Esophagus squamous epithelium (tissue), 5 donors: ENCODE measurements around the gene CLDN6. TPM values are rescaled to one million over a fixed set of nuclear protein-coding genes. Genes with fewer than 3 reads are reported as not detected.

ENCODE experiments used
- DNase-seq: peaks from one replicate; lab custom pipeline; 2025; lab: John Stamatoyannopoulos, UW
- H3K27ac ChIP-seq, 4 donors: fragments of 200-600 bp; sonication (generic); one replicate each; pipeline ENCODE4 v1.5.1; 2016 to 2019; ENCODE audit warnings: mild to moderate bottlenecking in 1 of 4
- H3K27me3 ChIP-seq, 4 donors: fragments of 200-600 bp; sonication (generic); 1 replicate in 3 of 4; 2 replicates in 1 of 4; pipeline versions ENCODE4 v1.5.1 to v1.6.0; 2017 to 2021; ENCODE audit warnings: antibody characterized with exemption in 1 of 4
- H3K36me3 ChIP-seq, 3 donors: fragments of 200-600 bp; sonication (generic); one replicate each; pipeline ENCODE4 v1.5.1; 2016 to 2019
- H3K4me1 ChIP-seq, 3 donors: fragments of 200-600 bp; sonication (generic); one replicate each; pipeline ENCODE4 v1.5.1; 2017 to 2019
- H3K4me3 ChIP-seq, 4 donors: fragments of 200-600 bp; sonication (generic); 1 replicate in 3 of 4; 2 replicates in 1 of 4; pipeline ENCODE4 v1.5.1; 2016 to 2019; ENCODE audit warnings: mild to moderate bottlenecking in 2 of 4, moderate library complexity in 1 of 4
- H3K9me3 ChIP-seq, 3 donors: fragments of 200-600 bp; sonication (generic); one replicate each; pipeline ENCODE4 v1.5.1; 2016 to 2019
- POLR2A ChIP-seq, 4 donors: fragments of 450-650 bp; IDR thresholded peaks; one replicate each; pipeline ENCODE4 v1.6.1; 2017; ENCODE audit warnings: antibody characterized with exemption in 4 of 4, mild to moderate bottlenecking in 4 of 4, moderate library complexity in 3 of 4
- WGBS, 2 donors: methylation state at CpG; one replicate each; pipeline ENCODE4 v1.1.5; 2018; 5-methylcytosine and 5-hydroxymethylcytosine counted together
- intact Hi-C: fragments of 100-400 bp; cut with DNase I; formaldehyde crosslinking; loops from one replicate; pipeline ENCODE4 v1.15.0; 2022
- total RNA-seq, 4 donors: library from RNA; depleted of rRNA; stranded (reverse); fragments of >200 nt; gene quantifications; one replicate each; pipeline ENCODE4 v1.1.0, GENCODE V29; 2016
- TF ChIP-seq, protein P1 (sequence below), 6 experiments: fragments of 450-650 bp in 4 of 6; fragments of 200-600 bp in 2 of 6; sonication (generic) in 2 of 6; IDR thresholded peaks; one replicate each; pipeline ENCODE4 v1.5.1; 2016 to 2019; ENCODE audit warnings: antibody characterized with exemption in 6 of 6, mild to moderate bottlenecking in 4 of 6, moderate library complexity in 4 of 6
- donor health status: DM: yes; HTN: yes; CAD: no.

The CLDN6 gene, protein sequence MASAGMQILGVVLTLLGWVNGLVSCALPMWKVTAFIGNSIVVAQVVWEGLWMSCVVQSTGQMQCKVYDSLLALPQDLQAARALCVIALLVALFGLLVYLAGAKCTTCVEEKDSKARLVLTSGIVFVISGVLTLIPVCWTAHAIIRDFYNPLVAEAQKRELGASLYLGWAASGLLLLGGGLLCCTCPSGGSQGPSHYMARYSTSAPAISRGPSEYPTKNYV
- total RNA-seq, result not detected

- TF ChIP-seq, protein P1, sequence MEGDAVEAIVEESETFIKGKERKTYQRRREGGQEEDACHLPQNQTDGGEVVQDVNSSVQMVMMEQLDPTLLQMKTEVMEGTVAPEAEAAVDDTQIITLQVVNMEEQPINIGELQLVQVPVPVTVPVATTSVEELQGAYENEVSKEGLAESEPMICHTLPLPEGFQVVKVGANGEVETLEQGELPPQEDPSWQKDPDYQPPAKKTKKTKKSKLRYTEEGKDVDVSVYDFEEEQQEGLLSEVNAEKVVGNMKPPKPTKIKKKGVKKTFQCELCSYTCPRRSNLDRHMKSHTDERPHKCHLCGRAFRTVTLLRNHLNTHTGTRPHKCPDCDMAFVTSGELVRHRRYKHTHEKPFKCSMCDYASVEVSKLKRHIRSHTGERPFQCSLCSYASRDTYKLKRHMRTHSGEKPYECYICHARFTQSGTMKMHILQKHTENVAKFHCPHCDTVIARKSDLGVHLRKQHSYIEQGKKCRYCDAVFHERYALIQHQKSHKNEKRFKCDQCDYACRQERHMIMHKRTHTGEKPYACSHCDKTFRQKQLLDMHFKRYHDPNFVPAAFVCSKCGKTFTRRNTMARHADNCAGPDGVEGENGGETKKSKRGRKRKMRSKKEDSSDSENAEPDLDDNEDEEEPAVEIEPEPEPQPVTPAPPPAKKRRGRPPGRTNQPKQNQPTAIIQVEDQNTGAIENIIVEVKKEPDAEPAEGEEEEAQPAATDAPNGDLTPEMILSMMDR (IDR thresholded peaks at IDR 0.05), result peak in 2 of 6 experiments; percentile 3 to 12
- no peak for TF ChIP-seq POLR2A (IDR thresholded peaks at IDR 0.05)
- Histone ChIP-seq H3K27me3 (peaks cover 0 to 61% (median 10%) of the 10 kb centered on the region in 4 donors), H3K9me3 (no peaks in the 10 kb centered on the region), H3K4me1 (peaks cover 29 to 55% (median 29%) of the 10 kb centered on the region in 3 donors), H3K4me3 (no peak within 1 kb of the TSS), H3K27ac (no peak within 1 kb of the TSS), H3K36me3 (no peaks in the 10 kb centered on the region)
- 10% methylated on average over 25 of the region's 52 CpGs; no CpG with 5 or more reads in 1 of the 2 donors for WGBS, 2 donors
- intact Hi-C loops, result no loop called here
- DNase-seq, result no peak
These were observed at the start of gene CLDN6 for GRCh38 chr16:3017794-3018506. Gene CLDN6, minus strand, starts transcription at chr16:3018183. Its CDS starts 2,162 bp downstream, at chr16:3016021.

DNA sequence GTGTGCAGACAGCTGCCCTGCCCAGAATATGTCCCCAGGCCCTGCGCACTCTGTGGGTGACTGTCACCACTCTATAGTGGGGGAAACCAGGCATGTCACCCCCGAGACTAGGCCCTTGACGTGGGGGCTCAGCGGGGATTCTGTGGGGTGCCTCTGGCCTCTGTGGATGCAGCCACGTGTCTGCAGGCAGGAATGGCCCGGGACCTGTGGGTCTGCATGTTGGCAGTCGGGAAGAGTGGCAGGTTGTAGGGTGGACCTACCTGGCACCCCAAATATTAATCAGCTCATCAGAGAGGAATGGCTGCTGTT, 48.4 kb upstream of the CLDN6 start:
- H3K36me3 ChIP-seq, result no peaks in the 10 kb centered on the region
- intact Hi-C loops, result no loop called here
- 79 to 82% methylated on average over 6 of the region's 7 CpGs for WGBS, 2 donors
- H3K27ac ChIP-seq, result peak overlapping the region in 3 of 4 donors; percentile 43 to 75 (median 47)
- H3K27me3 ChIP-seq, result no peaks in the 10 kb centered on the region
- H3K4me1 ChIP-seq, result peaks cover 10 to 31% (median 24%) of the 10 kb centered on the region in 3 donors
- TF ChIP-seq, protein P1 (IDR thresholded peaks at IDR 0.05), result no peak
- TF ChIP-seq POLR2A (IDR thresholded peaks at IDR 0.05), result no peak
- DNase-seq, result no peak
- no peaks in the 10 kb centered on the region for H3K9me3 ChIP-seq
- H3K4me3 ChIP-seq, result peak overlapping the region; percentile 7 to 58 (median 36)

DNA sequence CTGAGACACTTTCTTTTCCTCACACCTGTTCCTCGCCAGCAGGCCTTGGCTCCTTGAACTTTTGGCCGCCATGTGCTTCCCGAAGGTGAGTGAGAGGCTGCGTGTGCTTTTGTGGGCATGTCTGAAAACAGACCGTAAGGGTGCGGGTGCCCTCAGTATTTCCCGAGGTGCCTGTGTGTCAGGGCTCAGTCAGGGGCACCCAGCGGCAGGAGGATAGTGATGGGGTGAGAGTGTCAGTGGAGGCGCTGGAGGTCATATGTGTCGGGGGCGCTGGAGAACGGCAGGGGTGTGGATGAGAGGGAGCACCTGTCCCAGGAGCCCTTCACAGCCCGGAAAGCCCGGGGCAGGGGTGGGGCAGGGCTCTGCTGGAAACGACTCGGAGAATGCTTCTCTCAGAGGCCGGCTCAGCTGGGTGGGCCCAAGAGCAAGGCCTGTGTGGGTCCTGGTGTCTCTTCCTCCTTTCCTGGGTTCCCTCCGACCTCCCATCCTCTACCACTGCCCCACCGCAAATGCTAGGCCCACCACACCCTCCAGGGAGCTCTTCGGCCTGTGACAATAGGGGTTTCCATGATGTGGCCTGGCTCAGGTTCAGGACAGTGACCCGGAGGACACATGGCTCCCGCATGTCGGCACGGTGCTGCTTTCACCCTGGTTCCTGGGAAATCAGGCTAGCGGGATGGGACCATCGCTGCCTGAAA, 47.9 kb upstream of the CLDN6 start:
- Histone ChIP-seq H3K4me3 (peak overlapping the region; percentile 7 to 58 (median 36)), H3K27me3 (no peaks in the 10 kb centered on the region), H3K9me3 (no peaks in the 10 kb centered on the region), H3K27ac (peak overlapping the region; percentile 43 to 75 (median 49)), H3K4me1 (peaks cover 10 to 30% (median 24%) of the 10 kb centered on the region in 3 donors), H3K36me3 (no peaks in the 10 kb centered on the region)
- no peak for TF ChIP-seq POLR2A (IDR thresholded peaks at IDR 0.05)
- TF ChIP-seq, protein P1 (IDR thresholded peaks at IDR 0.05), result no peak
- 70 to 77% methylated on average over 11 to 16 of the region's 26 CpGs for WGBS, 2 donors
- DNase-seq, result no peak
- intact Hi-C loops, result no loop called here

GRCh38 chr16:3065069-3065741, 47.2 kb upstream of the CLDN6 start, which contains the start of gene IL32:
Gene IL32, plus strand, starts transcription at chr16:3065640. Its CDS starts 172 bp downstream, at chr16:3065812.
- WGBS, 2 donors, result 41 to 44% methylated on average over 6 to 11 of the region's 13 CpGs
- intact Hi-C loops, result no loop called here
- H3K27me3 ChIP-seq, result no peaks in the 10 kb centered on the region
- DNase-seq, result no peak
- H3K27ac ChIP-seq, result peak within 1 kb of the TSS; percentile 43 to 75 (median 49)
- H3K4me3 ChIP-seq, result peak within 1 kb of the TSS; percentile 7 to 58 (median 36)
- H3K9me3 ChIP-seq, result no peaks in the 10 kb centered on the region
- TF ChIP-seq, protein P1 (IDR thresholded peaks at IDR 0.05), result no peak
- TF ChIP-seq POLR2A (IDR thresholded peaks at IDR 0.05), result peak in 1 of 4 donors; percentile 31
- peaks cover 10 to 30% (median 24%) of the 10 kb centered on the region in 3 donors for H3K4me1 ChIP-seq
- no peaks in the 10 kb centered on the region for H3K36me3 ChIP-seq
